ENCODE data around the gene ARPC1B.

DNA sequence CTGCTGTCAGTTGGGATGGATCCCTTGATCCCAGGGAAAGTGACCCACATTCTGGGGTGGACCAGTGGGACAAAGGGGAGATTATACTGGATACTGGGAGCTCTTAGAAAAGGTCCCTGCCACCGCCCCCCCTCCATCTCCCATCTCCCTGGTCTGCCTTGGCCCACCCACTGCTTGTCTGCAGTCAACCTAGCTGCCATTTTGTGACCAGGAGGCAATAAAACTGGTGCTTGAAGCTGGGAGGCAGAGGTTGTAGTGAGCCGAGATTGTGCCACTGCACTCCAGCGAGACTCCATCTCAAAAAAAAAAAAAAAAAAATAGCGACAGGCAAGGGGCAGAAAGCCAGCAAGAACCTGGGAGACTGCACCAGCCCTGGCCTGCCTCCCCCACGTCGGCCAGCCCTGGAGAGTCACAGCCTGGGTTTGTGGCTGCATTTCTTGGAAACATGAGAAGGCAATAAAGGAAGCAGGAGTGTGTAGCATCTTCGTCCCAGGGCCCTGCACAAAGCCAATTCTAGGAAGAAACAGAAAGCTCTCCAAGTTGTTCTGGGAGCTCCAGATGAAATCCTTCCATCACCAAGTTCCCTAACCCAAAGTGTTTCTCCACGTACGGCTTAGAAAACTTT is 4.7 kb upstream of the ARPC1B start:
- TF ChIP-seq, protein P1, sequence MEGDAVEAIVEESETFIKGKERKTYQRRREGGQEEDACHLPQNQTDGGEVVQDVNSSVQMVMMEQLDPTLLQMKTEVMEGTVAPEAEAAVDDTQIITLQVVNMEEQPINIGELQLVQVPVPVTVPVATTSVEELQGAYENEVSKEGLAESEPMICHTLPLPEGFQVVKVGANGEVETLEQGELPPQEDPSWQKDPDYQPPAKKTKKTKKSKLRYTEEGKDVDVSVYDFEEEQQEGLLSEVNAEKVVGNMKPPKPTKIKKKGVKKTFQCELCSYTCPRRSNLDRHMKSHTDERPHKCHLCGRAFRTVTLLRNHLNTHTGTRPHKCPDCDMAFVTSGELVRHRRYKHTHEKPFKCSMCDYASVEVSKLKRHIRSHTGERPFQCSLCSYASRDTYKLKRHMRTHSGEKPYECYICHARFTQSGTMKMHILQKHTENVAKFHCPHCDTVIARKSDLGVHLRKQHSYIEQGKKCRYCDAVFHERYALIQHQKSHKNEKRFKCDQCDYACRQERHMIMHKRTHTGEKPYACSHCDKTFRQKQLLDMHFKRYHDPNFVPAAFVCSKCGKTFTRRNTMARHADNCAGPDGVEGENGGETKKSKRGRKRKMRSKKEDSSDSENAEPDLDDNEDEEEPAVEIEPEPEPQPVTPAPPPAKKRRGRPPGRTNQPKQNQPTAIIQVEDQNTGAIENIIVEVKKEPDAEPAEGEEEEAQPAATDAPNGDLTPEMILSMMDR (IDR thresholded peaks at IDR 0.05; ENCODE audit: low read depth, low read length, missing input control), result no peak
- TF ChIP-seq TAF1 (conservative IDR thresholded peaks at IDR 0.05) (no peak), REST (IDR thresholded peaks at IDR 0.05) (no peak), ZBTB33 (IDR thresholded peaks at IDR 0.05) (no peak), RAD21 (IDR thresholded peaks at IDR 0.05) (no peak), EGR1 (IDR thresholded peaks at IDR 0.05; ENCODE audit: low read depth in 2 of 2) (no peak), GABPA (IDR thresholded peaks at IDR 0.05 in 1 of 2, conservative IDR thresholded peaks at IDR 0.05 in 1 of 2) (no peak), FOXA1 (IDR thresholded peaks at IDR 0.05) (no peak), MAX (IDR thresholded peaks at IDR 0.05) (no peak), SP1 (IDR thresholded peaks at IDR 0.05) (no peak), JUND (IDR thresholded peaks at IDR 0.05) (no peak)
- TF ChIP-seq, protein P2, sequence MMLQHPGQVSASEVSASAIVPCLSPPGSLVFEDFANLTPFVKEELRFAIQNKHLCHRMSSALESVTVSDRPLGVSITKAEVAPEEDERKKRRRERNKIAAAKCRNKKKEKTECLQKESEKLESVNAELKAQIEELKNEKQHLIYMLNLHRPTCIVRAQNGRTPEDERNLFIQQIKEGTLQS (IDR thresholded peaks at IDR 0.05), result no peak

Data from liver (tissue), 3 donors.